Measurements from ENCODE around the gene SGMS2.
A peak's percentile ranks its signal among the peaks of the same experiment; 100 is the strongest.

Gene SGMS2

DNA sequence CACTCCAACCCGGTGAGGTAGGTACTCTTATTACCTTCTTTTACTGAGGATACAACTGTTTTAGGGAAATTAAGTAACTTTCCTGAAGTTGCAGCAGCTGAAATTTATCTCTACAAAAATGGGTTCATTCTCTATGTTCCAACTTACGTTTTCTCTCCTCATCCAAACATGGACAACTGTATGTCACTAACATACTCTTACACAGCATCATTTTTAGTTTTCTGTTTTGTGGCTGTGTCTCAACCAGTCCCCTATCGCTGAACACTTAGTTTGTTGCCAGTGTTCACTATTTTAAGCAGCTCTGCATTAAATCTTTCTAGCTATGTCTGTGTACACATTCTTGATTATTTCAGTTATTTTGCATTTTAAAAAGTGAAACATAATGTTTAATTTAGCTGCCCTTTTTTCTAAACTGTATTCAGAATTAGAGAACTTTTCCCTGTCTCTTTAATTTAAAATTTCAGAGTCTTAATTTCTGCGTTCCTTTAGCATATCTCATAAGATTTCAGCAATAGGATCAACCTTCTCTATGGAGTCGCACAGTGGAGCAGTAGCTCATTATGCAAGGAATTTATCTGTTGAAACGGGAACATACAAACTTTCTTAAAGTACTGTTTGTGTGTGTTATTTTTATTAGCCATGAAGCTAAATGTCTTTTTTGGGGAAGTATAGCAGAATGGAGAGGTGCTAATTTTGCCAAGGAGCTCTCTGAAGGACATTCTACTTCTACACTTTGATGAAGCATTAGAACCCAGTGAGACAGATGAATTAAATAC, 3.8 kb downstream of the SGMS2 start:
- no peak for DNase-seq (ENCODE audit: insufficient read length, low spot score)
- FAIRE-seq, result no peak

- FAIRE-seq (no peak), DNase-seq (ENCODE audit: insufficient read length, low spot score) (no peak)
Measured at GRCh38 chr4:107831140-107831539, 6.4 kb downstream of the SGMS2 start.

DNA sequence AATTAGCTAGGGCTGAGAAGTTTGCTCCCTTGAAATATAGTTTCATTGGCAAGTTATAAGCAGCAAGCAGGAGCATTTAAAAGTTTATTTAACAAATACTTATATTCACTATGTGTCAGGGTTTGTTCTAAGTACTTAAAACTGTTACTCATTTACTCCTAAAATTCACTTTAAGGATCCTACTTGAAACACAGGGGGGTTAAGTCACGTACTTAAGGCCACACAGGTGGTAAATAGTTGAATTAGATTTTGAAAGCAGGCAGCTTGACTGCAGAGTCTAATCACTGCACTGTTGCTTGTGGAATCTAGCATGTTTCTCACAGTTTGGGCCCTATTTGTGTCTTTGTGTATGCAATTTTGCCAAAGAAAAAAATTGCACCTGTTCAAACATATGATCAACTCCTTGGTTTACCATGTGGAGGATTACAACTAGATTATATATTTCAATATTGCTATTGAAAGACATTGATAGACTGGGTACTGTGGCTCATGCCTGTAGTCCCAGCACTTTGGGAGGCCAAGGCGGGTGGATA, 7.6 kb downstream of the SGMS2 start:
- FAIRE-seq (no peak), DNase-seq (ENCODE audit: insufficient read length, low spot score) (no peak)

DNA sequence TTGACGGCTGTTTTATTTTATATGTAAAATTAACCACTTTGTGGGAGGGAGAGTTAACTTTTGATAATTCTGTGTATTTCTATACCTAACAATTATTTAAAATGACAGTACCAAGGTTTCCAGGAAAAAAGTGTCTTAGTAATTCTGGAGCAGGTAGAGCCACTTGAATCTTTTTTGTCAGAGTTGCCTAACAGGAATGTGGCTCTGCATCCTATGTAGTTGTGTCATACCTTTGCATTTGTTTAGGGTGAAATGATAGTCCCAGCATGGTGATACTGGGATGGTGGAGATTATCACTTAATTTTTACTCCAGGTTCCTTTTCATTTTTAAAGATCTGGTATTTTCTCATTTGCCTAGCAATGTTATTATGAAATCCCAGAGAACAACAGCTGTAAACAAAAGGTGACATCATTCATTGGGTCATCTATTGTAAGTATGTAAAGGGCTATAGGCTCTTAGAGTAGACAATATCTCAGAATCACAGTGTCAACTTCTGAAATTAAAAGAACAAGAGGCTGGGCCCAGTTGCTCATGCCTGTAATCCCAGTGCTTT, 9.6 kb downstream of the SGMS2 start:
- no peak for DNase-seq (ENCODE audit: insufficient read length, low spot score)
- no peak for FAIRE-seq

DNA sequence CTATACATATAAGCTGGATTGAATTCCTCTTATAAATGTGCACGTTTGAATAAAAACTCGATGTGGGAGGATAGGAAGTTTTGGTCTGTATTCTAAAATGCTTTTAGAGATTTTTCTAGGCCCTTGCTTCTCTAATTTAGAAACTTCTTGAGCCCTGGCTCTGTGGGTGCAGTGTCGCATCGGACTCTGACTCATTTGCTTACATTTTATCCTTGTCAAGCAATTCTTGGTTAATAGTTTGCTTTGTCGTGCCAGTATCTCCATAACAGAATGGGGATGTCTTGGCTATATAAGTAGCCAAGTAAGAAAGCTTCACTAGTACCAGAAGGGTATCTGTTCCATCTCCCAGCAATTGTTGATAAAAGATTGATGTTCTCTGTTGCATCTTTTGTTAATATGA, 10.7 kb downstream of the SGMS2 start:
- DNase-seq (ENCODE audit: insufficient read length, low spot score) (no peak), FAIRE-seq (no peak)

DNA sequence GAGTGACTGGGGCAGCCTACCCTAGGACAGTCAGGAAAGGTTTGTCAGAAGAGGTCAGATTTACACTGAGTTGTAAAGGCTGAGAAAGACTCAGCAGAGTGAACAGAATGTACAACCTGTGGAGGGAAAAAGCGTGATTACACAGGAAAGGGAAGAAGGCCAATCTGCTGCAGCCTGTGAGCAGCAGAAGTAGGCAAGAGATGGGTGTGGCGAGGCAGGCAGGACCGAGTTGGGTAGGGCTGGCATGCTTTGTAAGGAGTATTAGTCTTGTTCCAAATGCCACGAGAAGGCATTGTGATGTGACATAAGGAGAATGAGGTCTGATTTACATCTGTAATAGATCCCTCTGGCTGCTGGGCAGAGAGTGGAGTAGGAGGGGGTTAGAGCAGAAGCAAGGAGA, 12.6 kb downstream of the SGMS2 start:
- DNase-seq (ENCODE audit: insufficient read length, low spot score), result no peak
- no peak for FAIRE-seq

GRCh38 chr4:107837776-107838618, 13.3 kb downstream of the SGMS2 start:
- FAIRE-seq (no peak), DNase-seq (ENCODE audit: insufficient read length, low spot score) (no peak)

DNA sequence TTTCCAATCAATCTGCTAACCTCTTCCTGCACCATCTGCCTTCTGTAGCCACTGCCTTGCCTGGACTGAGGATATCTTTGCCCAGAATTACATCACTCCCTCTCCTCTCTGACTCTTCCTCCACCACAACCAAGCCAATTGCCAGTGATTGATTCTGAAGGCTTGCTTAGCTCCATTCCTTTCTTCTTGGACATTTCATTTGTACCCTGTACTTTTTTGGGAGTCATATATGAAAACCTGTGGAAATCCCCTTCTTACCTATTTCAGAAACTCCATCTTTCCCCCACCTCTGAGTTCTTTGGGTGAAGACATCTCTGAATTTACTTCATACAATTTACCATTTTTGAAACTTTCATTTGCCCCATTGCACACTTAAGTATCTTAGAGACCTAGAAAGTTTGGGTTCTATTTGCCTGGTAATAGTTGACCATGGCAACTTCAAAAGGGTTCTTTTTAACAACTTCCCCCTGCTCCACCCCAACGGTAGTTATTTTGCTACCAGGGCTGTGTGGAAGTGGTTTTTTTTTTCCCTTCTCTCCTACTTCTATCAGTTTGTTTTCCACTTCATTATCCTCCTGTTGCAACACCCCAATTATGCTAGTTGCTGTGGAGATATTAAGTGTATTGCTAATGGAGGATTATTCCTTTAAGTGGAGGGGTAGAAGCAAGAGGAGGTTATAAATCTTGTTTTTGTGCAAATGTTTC, 14.3 kb downstream of the SGMS2 start:
- DNase-seq (ENCODE audit: insufficient read length, low spot score) (no peak), FAIRE-seq (no peak)

DNA sequence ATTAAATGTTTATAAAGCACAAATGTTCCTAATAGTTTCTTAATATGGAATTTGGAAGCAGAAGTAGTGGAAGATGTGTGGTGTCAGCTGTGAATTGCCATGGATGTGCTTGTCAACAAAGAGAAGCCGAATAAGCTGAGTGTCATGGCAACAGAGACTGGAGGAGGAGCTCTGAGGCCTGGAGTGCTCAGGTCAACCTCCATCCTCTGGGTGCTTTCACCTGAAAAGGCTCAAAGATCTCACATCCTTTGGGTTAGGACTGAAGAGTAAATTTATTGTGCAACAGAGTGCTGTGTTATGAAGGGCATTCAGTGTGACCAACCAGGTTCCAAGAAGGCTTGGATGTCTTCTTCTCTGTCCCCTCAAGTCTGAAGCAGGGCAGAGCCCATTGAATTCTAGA, 18.7 kb downstream of the SGMS2 start:
- DNase-seq (ENCODE audit: insufficient read length, low spot score) (no peak), FAIRE-seq (no peak)

DNA sequence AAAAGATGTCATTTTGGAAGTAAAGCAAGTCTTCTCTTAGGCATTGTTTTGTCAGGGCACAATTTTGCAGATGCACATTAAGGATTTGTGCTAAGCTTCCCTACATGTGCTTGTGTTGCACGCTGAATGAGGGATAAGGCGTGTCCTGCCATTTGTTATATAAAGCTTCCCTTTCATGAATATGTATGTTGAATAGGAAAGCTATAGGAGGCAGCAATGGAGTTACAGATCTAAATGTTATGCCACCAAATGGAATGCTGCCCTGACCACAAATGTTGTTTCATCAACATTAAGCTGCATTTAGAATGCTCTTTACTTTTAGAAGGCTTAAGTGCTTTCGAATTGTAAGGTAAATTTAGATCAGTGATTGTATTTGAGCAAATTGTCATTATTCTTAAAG, 20.9 kb downstream of the SGMS2 start:
- DNase-seq (ENCODE audit: insufficient read length, low spot score) (no peak), FAIRE-seq (no peak)

GRCh38 chr4:107850438-107850837, 25.7 kb downstream of the SGMS2 start:
- FAIRE-seq (no peak), DNase-seq (ENCODE audit: insufficient read length, low spot score) (no peak)

- DNase-seq (ENCODE audit: insufficient read length, low spot score) (no peak), FAIRE-seq (no peak)
Measured at GRCh38 chr4:107853444-107854355, 29.0 kb downstream of the SGMS2 start.

DNA sequence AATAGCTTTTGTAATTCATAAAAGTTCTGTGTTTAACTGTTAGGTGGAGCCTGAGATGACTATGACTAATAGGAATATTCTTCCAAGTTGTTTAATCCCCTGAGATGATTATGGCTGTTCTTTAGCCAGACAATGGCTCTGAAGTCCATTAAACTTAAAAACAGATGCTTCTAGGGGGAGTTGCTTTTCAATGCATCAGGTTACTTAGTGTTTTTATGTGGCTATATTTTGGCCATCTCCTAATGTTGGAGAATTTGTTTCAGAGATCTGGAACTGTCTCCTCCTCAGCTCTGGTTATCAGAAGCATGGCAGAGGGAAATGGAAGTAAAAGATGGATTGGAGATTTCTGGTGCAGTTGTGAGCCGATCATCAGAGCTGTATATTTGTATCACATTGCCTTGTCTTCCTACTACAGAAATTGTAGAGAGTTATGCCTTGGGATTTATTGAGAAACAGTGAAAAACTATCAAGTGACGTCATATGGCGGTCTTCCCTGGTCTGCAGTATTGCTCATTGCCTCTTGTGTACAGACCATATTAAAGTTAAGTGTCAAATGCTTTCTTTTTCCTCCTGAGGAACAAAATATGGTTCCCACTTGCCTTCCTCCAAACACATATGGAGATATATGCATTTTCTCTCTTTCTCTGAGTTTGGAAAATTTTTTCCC, 29.8 kb downstream of the SGMS2 start:
- DNase-seq (ENCODE audit: insufficient read length, low spot score), result no peak
- no peak for FAIRE-seq

DNA sequence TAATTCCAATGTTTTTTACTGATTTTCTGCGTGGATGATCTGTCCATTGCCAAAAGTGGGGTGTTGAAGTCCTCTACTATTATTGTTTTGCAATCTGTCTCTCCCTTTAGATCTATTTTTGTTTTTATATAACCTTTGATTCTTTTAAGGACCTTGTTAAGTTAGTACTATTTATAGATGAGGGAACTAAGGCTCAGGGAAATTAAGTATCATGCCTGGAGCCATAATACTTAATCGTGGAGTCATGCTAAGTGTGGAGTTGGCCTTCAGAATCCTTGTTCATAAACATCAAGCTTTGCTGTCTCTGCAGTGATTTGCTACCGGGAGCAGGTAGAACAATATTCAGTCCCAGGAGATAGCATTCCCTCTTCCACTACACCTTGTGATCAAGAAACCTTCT, 31.0 kb downstream of the SGMS2 start:
- no peak for DNase-seq (ENCODE audit: insufficient read length, low spot score)
- no peak for FAIRE-seq

DNA sequence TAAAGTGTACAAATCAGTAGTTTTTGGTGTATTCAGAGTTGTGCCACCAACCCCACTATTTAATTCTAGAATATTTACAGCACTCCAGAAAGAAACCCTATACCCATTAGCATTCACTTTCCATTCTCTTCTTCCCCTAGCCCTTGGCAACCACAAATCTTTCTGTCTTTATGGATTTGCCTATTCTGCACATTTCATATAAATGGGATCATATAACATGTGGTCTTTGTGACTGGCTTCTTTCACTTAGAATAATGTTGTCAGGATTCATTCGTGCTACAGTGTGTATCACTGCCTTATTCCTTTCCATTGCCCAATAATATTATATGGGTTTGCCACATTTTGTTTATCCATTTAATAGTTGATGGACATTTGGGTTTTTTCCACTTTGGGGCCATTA, 32.2 kb downstream of the SGMS2 start:
- FAIRE-seq (peak; percentile 8), DNase-seq (ENCODE audit: insufficient read length, low spot score) (no peak)

- no peak for DNase-seq (ENCODE audit: insufficient read length, low spot score)
- no peak for FAIRE-seq
Measured at GRCh38 chr4:107857741-107858140, 33.0 kb downstream of the SGMS2 start.

DNA sequence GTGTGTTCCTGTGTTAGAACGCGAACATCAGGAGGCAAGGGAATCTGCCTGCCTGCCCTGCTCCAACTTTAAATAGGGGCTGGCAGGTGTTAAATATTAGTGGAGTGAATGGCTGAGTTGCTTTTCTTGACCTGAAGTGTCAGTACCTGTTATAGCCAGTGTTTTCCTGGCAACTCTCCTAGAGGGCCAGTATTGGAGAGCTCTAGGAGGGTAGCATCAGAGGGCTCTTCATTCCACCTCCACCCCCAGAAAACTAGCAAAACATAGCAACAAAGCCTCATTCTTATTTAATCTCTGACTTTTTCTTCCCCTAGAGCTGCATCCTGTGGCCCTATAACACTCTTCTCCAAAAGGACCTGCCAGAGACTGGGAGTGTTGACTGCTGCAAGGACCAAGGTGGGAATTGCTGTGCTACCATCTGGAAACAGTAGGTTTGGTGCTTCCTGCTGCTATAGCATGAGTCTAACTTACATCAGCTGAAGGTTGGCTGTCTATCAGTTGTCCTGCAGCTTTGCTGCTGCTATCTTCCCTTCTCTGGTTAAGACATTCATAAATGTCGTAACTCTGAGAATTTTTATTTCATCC, 33.5 kb downstream of the SGMS2 start:
- no peak for DNase-seq (ENCODE audit: insufficient read length, low spot score)
- FAIRE-seq, result no peak

GRCh38 chr4:107862658-107863057, 37.9 kb downstream of the SGMS2 start:
- DNase-seq (ENCODE audit: insufficient read length, low spot score), result no peak
- FAIRE-seq, result no peak

DNA sequence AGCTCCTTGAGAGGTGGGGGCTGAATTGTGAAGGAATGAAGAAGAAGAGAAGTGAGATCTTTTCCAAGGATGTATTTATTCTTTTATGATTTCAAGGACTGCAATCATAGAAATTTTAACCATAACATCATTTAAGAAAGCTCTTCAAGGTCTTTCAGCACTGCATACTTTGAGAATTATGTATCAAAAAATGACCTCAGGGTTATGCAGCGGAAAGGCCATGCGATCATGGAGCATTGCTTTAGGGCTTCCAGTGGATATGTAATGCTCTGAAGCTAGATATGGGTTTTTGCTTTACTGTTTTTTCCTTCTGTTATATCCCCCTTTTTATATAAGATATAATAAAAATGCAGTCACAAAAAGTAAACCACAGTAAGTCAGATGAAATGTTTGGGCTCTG, 38.7 kb downstream of the SGMS2 start:
- FAIRE-seq (no peak), DNase-seq (ENCODE audit: insufficient read length, low spot score) (no peak)
